Measurements from ENCODE around the gene HEATR5B.

- TF ChIP-seq, protein P1, sequence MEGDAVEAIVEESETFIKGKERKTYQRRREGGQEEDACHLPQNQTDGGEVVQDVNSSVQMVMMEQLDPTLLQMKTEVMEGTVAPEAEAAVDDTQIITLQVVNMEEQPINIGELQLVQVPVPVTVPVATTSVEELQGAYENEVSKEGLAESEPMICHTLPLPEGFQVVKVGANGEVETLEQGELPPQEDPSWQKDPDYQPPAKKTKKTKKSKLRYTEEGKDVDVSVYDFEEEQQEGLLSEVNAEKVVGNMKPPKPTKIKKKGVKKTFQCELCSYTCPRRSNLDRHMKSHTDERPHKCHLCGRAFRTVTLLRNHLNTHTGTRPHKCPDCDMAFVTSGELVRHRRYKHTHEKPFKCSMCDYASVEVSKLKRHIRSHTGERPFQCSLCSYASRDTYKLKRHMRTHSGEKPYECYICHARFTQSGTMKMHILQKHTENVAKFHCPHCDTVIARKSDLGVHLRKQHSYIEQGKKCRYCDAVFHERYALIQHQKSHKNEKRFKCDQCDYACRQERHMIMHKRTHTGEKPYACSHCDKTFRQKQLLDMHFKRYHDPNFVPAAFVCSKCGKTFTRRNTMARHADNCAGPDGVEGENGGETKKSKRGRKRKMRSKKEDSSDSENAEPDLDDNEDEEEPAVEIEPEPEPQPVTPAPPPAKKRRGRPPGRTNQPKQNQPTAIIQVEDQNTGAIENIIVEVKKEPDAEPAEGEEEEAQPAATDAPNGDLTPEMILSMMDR (IDR thresholded peaks at IDR 0.05; ENCODE audit: low read length): no peak
- no peak for TF ChIP-seq EZH2phosphoT487 (IDR thresholded peaks at IDR 0.05; ENCODE audit: low read length)
Measured at GRCh38 chr2:37132914-37133313, 48.7 kb upstream of the HEATR5B start.
